RWPE1 (cell line): Measurements from ENCODE around the gene KRTDAP.

Source experiments
- CTCF ChIA-PET: fragments of 350-600 bp; sonication (Branson Sonifier 250); formaldehyde crosslinking; extraction: SDS; loops from one replicate; lab custom pipeline; 2021; lab: Yijun Ruan, JAX
- POLR2A ChIA-PET: fragments of 400-600 bp; formaldehyde crosslinking; extraction: SDS; loops from one replicate; lab custom pipeline; 2020; ENCODE audit warnings: antibody characterized with exemption; ENCODE audit not compliant: low non-redundant PET; lab: Yijun Ruan, JAX
- DNase-seq: peaks from one replicate; pipeline ENCODE4 v3.0.0; 2012; ENCODE audit warnings: low spot score
- H3K27ac ChIP-seq: fragments of 450-650 bp; 2 replicates; pipeline ENCODE4 v1.5.1; 2017
- CTCF ChIP-seq: fragments of 450-650 bp; conservative IDR thresholded peaks from 2 replicates; pipeline ENCODE4 v1.5.1; 2017; ENCODE audit warnings: low read depth, mild to moderate bottlenecking

KRTDAP gene

GRCh38 chr19:35490364-35490763 is at the start of gene KRTDAP:
Gene KRTDAP, minus strand, starts transcription at chr19:35490464. Its CDS starts 22 bp downstream, at chr19:35490442.
- TF ChIP-seq CTCF: no peak
- no peak within 1 kb of the TSS for H3K27ac ChIP-seq
- DNase-seq: no peak
- POLR2A ChIA-PET: no interaction called here
- CTCF ChIA-PET: interaction anchor here (0.7 kb wide), 1 partner anchor 168 kb away, joined by 4 read pairs; no protein-coding TSS in a partner anchor

GRCh38 chr19:35539850-35540249 is 49.6 kb upstream of the KRTDAP start:
- ChIA-PET CTCF (no interaction called here), POLR2A (no interaction called here)

GRCh38 chr19:35539314-35539713 is 49.0 kb upstream of the KRTDAP start:
- DNase-seq: no peak
- CTCF ChIA-PET: no interaction called here
- TF ChIP-seq CTCF: no peak
- no peak overlapping the region for H3K27ac ChIP-seq
- POLR2A ChIA-PET: no interaction called here

More at GRCh38 chr19:35539850-35540249, 49.6 kb upstream of the KRTDAP start:
- DNase-seq: no peak
- no peak overlapping the region for H3K27ac ChIP-seq
- no peak for TF ChIP-seq CTCF

GRCh38 chr19:35534803-35535480 is 44.7 kb upstream of the KRTDAP start:
- H3K27ac ChIP-seq: no peak overlapping the region
- TF ChIP-seq CTCF: no peak
- ChIA-PET CTCF (no interaction called here), POLR2A (interaction anchor here (0.6 kb wide), 1 partner anchor 115 kb away, joined by 8 read pairs; no protein-coding TSS in a partner anchor)
- no peak for DNase-seq

- ChIA-PET POLR2A (no interaction called here), CTCF (no interaction called here)
- no peak for TF ChIP-seq CTCF
- no peak for DNase-seq
- no peak overlapping the region for H3K27ac ChIP-seq
Observed at GRCh38 chr19:35533822-35534392, 43.6 kb upstream of the KRTDAP start.

GRCh38 chr19:35533201-35533821 is 43.0 kb upstream of the KRTDAP start, which contains the start of gene GAPDHS:
Gene GAPDHS, plus strand, starts transcription at chr19:35533456. Its CDS starts 72 bp downstream, at chr19:35533528.
- CTCF ChIA-PET: no interaction called here
- no peak for TF ChIP-seq CTCF
- POLR2A ChIA-PET: no interaction called here
- H3K27ac ChIP-seq: no peak within 1 kb of the TSS
- no peak for DNase-seq
